Testis (tissue), 2 donors: ENCODE results near the gene MYOM1.

Experiments
- POLR2A ChIP-seq: fragments of 450-650 bp; IDR thresholded peaks from one replicate; pipeline ENCODE4 v1.6.1; 2017; ENCODE audit warnings: antibody characterized with exemption, mild to moderate bottlenecking, moderate library complexity
- TF ChIP-seq, protein P1 (sequence below), 3 experiments: fragments of 450-650 bp in 2 of 3; fragments of 200-600 bp in 1 of 3; sonication (generic) in 1 of 3; IDR thresholded peaks; one replicate each; pipeline ENCODE4 v1.5.1; 2016 to 2019; ENCODE audit warnings: antibody characterized with exemption in 3 of 3, mild to moderate bottlenecking in 2 of 3, moderate library complexity in 1 of 3

DNA sequence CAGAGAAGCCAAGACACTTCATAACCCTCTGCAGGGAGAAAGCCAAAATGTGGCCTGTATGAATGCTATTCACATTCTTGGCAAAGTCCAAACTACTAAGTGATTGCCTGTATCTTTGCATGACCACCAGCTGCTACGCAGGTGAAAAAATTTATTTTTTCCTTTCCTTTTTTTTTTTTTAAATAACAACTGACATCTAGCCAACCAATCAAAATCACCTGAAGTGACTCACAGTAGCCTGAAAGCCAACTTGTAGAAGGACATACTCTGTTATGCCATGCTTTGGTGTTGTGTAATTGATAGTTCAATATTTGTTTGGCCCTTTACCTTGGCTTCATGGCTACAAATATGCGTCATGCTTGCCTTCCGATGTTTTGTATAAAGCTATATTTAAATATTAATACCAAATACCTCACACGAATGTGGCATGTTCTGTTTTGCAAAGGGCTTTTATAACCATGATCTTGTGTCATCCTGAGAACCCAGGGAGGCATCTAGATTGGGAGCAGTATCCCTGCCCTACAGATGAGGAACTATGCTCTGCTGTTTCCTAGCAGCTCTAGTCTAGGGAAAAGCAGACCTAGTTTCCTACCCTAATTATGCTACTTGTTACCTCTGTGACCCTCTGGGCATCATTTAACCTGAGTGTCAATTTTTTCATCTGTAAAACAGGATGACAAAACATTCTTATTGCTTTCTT is 102.1 kb downstream of the MYOM1 start:
- TF ChIP-seq, protein P1, sequence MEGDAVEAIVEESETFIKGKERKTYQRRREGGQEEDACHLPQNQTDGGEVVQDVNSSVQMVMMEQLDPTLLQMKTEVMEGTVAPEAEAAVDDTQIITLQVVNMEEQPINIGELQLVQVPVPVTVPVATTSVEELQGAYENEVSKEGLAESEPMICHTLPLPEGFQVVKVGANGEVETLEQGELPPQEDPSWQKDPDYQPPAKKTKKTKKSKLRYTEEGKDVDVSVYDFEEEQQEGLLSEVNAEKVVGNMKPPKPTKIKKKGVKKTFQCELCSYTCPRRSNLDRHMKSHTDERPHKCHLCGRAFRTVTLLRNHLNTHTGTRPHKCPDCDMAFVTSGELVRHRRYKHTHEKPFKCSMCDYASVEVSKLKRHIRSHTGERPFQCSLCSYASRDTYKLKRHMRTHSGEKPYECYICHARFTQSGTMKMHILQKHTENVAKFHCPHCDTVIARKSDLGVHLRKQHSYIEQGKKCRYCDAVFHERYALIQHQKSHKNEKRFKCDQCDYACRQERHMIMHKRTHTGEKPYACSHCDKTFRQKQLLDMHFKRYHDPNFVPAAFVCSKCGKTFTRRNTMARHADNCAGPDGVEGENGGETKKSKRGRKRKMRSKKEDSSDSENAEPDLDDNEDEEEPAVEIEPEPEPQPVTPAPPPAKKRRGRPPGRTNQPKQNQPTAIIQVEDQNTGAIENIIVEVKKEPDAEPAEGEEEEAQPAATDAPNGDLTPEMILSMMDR (IDR thresholded peaks at IDR 0.05) = no peak
- no peak for TF ChIP-seq POLR2A
